ENCODE measurements around the gene PLCZ1.

GRCh38 chr12:18646286-18646890 is 91.4 kb downstream of the PLCZ1 start:
- no peak for TF ChIP-seq POLR2A (IDR thresholded peaks at IDR 0.05; ENCODE audit: extremely low read depth, insufficient read length)
- TF ChIP-seq CTCF (IDR thresholded peaks at IDR 0.05; ENCODE audit: low read depth, low read length): no peak
- no peak for TF ChIP-seq MYC (IDR thresholded peaks at IDR 0.05; ENCODE audit: low read depth, low read length)

All from NB4 (cell line).